ENCODE measurements around the gene BCAP29.

BCAP29 gene

GRCh38 chr7:107615910-107616680, 36.0 kb downstream of the BCAP29 start:
- H3K4me3 ChIP-seq (ENCODE audit: low read depth, low read length), result no peak overlapping the region
- DNase-seq (ENCODE audit: low read depth), result no peak
- TF ChIP-seq CTCF (IDR thresholded peaks at IDR 0.05; ENCODE audit: insufficient read depth, low read depth, low read length, missing control alignments), result no peak

GRCh38 chr7:107622429-107622828, 42.4 kb downstream of the BCAP29 start:
- DNase-seq (ENCODE audit: low read depth), result no peak
- H3K4me3 ChIP-seq (ENCODE audit: low read depth, low read length), result no peak overlapping the region
- TF ChIP-seq CTCF (IDR thresholded peaks at IDR 0.05; ENCODE audit: insufficient read depth, low read depth, low read length, missing control alignments), result no peak

GRCh38 chr7:107622894-107623293, 42.8 kb downstream of the BCAP29 start:
- TF ChIP-seq CTCF (IDR thresholded peaks at IDR 0.05; ENCODE audit: insufficient read depth, low read depth, low read length, missing control alignments), result no peak
- H3K4me3 ChIP-seq (ENCODE audit: low read depth, low read length), result no peak overlapping the region
- DNase-seq (ENCODE audit: low read depth), result no peak

GRCh38 chr7:107627002-107627401, 47.0 kb downstream of the BCAP29 start:
- DNase-seq (ENCODE audit: low read depth), result no peak
- no peak for TF ChIP-seq CTCF (IDR thresholded peaks at IDR 0.05; ENCODE audit: insufficient read depth, low read depth, low read length, missing control alignments)
- no peak overlapping the region for H3K4me3 ChIP-seq (ENCODE audit: low read depth, low read length)

GRCh38 chr7:107628461-107629064, 48.5 kb downstream of the BCAP29 start:
- no peak for TF ChIP-seq CTCF (IDR thresholded peaks at IDR 0.05; ENCODE audit: insufficient read depth, low read depth, low read length, missing control alignments)

GRCh38 chr7:107630342-107630741, 50.3 kb downstream of the BCAP29 start:
- DNase-seq (ENCODE audit: low read depth), result no peak
- no peak overlapping the region for H3K4me3 ChIP-seq (ENCODE audit: low read depth, low read length)
- TF ChIP-seq CTCF (IDR thresholded peaks at IDR 0.05; ENCODE audit: insufficient read depth, low read depth, low read length, missing control alignments), result no peak

More at GRCh38 chr7:107628461-107629064, 48.5 kb downstream of the BCAP29 start:
- no peak for DNase-seq (ENCODE audit: low read depth)
- no peak overlapping the region for H3K4me3 ChIP-seq (ENCODE audit: low read depth, low read length)

All from GM12865 (cell line).